IMR-90 (cell line): ENCODE data around the gene CLIC4. TPM values are rescaled to one million over a fixed set of nuclear protein-coding genes. Genes with fewer than 3 reads are reported as not detected.

Source experiments
- MAFK ChIP-seq: IDR thresholded peaks from 2 replicates; pipeline ENCODE4 v1.6.1; 2012; ENCODE audit warnings: low read depth, low read length, improper control_type of control experiment
- MXI1 ChIP-seq: IDR thresholded peaks from 2 replicates; pipeline ENCODE4 v1.6.1; 2012; ENCODE audit warnings: low read depth, mild to moderate bottlenecking, low read length, moderate library complexity, borderline replicate concordance
- POLR2A ChIP-seq: IDR thresholded peaks from 2 replicates; pipeline ENCODE4 v1.6.1; 2012; ENCODE audit warnings: mild to moderate bottlenecking, low read depth, low read length
- polyA plus RNA-seq, 3 experiments: library from polyadenylated mRNA; depleted of rRNA; stranded (reverse); fragments of >200 nt; gene quantifications; 2 replicates each; pipeline ENCODE4 v1.2.3, GENCODE V29; 2012; ENCODE audit warnings: low replicate concordance in 1 of 3
- total RNA-seq: library from RNA; depleted of rRNA; stranded (reverse); fragments of >200 nt; gene quantifications from 2 replicates; pipeline ENCODE4 v1.2.3, GENCODE V29; 2012

Gene CLIC4
- total and polyA plus RNA-seq, 2 of the 4 experiments (the other 2 are of a cell fraction): 242 to 392 TPM

GRCh38 chr1:24743404-24744211 is 1.6 kb upstream of the CLIC4 start (continued):
- TF ChIP-seq MAFK (no peak), MXI1 (peak; percentile 66), POLR2A (peak; percentile 46; the same call in 1 of the 2 replicates)
